B cell (primary cell): ENCODE results near the gene STK11. TPM values are rescaled to one million over a fixed set of nuclear protein-coding genes. Genes with fewer than 3 reads are reported as not detected.

Experiments
- ATAC-seq: fragments of 200-7000 bp; cut with Tn5 transposase; one replicate; pipeline ENCODE4 v1.10.0; 2021; ENCODE audit warnings: low read depth, mild to moderate bottlenecking, moderate number of reproducible peaks, moderate library complexity
- CTCF ChIA-PET: fragments of 350-600 bp; sonication (Branson Sonifier 250); formaldehyde crosslinking; loops from one replicate; lab custom pipeline; 2021; ENCODE audit warnings: antibody characterized with exemption, inconsistent platforms; lab: Charles Lee
- POLR2A ChIA-PET: fragments of 350-600 bp; sonication (Branson Sonifier 250); formaldehyde crosslinking; loops from one replicate; lab custom pipeline; 2021; ENCODE audit warnings: antibody characterized with exemption; lab: Charles Lee
- DNase-seq: peaks from one replicate; pipeline ENCODE4 v3.0.0; 2013
- H2AFZ ChIP-seq: 2 replicates; pipeline ENCODE4 v1.6.1; 2012; ENCODE audit warnings: mild to moderate bottlenecking, low read depth, low read length; ENCODE audit not compliant: insufficient read depth, poor library complexity, severe bottlenecking
- H3K27ac ChIP-seq, 2 donors: 1 replicate in 1 of 2; 2 replicates in 1 of 2; pipeline ENCODE4 v1.5.1; 2012 to 2013; ENCODE audit warnings: low read length in 2 of 2, mild to moderate bottlenecking in 2 of 2, moderate library complexity in 1 of 2
- H3K27me3 ChIP-seq, 4 experiments: fragments of 200-600 bp in 1 of 4; sonication (generic) in 1 of 4; replicated peaks in 1 of 4; 1 replicate in 2 of 4; 2 replicates in 2 of 4; pipeline versions ENCODE4 v1.6.1 to v1.7.0; 2013 to 2016; ENCODE audit warnings: low read length in 3 of 4, mild to moderate bottlenecking in 2 of 4, mixed read lengths in 1 of 4, moderate library complexity in 1 of 4; ENCODE audit not compliant: insufficient read depth in 4 of 4, control insufficient read depth in 3 of 4; ENCODE audit errors: control extremely low read depth in 1 of 4
- H3K36me3 ChIP-seq, 2 experiments: replicated peaks in 1 of 2; 1 replicate in 1 of 2; 2 replicates in 1 of 2; pipeline versions ENCODE4 v1.6.1 to v1.7.1; 2013; ENCODE audit warnings: low read length in 1 of 2; ENCODE audit not compliant: insufficient read depth in 2 of 2, control insufficient read depth in 1 of 2; ENCODE audit errors: control extremely low read depth in 1 of 2, extremely low read depth in 1 of 2
- H3K4me1 ChIP-seq, 2 donors: fragments of 200-600 bp in 1 of 2; sonication (generic) in 1 of 2; 1 replicate in 1 of 2; 2 replicates in 1 of 2; pipeline versions ENCODE4 v1.5.1 to v1.6.1; 2013 to 2017; ENCODE audit warnings: low read length in 2 of 2; ENCODE audit not compliant: control insufficient read depth in 2 of 2, insufficient read depth in 2 of 2
- H3K4me2 ChIP-seq: replicated peaks from 2 replicates; pipeline ENCODE3; 2012; ENCODE audit warnings: mild to moderate bottlenecking, low read depth, low read length; ENCODE audit not compliant: poor library complexity, severe bottlenecking
- H3K4me3 ChIP-seq, 5 experiments: fragments of 200-600 bp in 1 of 5; sonication (generic) in 1 of 5; 1 replicate in 3 of 5; 2 replicates in 2 of 5; pipeline versions ENCODE4 v1.5.1 to v1.7.0; 2011 to 2016; ENCODE audit warnings: low read length in 4 of 5, mild to moderate bottlenecking in 4 of 5, low read depth in 2 of 5, control low read depth in 1 of 5, moderate library complexity in 1 of 5; ENCODE audit not compliant: insufficient read depth in 1 of 5; ENCODE audit errors: control extremely low read depth in 1 of 5, extremely low read depth in 1 of 5
- H3K79me2 ChIP-seq: fragments of 200-600 bp; sonication (generic); one replicate; pipeline ENCODE4 v1.6.0; 2016; ENCODE audit warnings: low read length; ENCODE audit not compliant: control insufficient read depth, insufficient read depth
- H3K9ac ChIP-seq: fragments of 200-600 bp; sonication (generic); 2 replicates; pipeline ENCODE4 v1.6.1; 2017; ENCODE audit warnings: mild to moderate bottlenecking, low read length, moderate library complexity
- H3K9me3 ChIP-seq, 3 donors: one replicate each; pipeline versions ENCODE4 v1.6.1 to v1.7.1; 2013; ENCODE audit warnings: low read length in 2 of 3; ENCODE audit not compliant: control insufficient read depth in 2 of 3, insufficient read depth in 1 of 3; ENCODE audit errors: control extremely low read depth in 1 of 3
- H4K20me1 ChIP-seq: 2 replicates; pipeline ENCODE4 v1.6.0; 2012; ENCODE audit warnings: mild to moderate bottlenecking, low read length; ENCODE audit not compliant: insufficient read depth, control insufficient read depth, poor library complexity, severe bottlenecking
- H3K27ac Mint-ChIP-seq: one replicate; pipeline ENCODE4 v1.8.0; 2021; ENCODE audit warnings: mixed read lengths
- H3K27me3 Mint-ChIP-seq: one replicate; pipeline ENCODE4 v1.8.0; 2021; ENCODE audit warnings: mixed read lengths
- H3K4me1 Mint-ChIP-seq: one replicate; pipeline ENCODE4 v1.8.0; 2021; ENCODE audit warnings: mixed read lengths
- H3K4me3 Mint-ChIP-seq: one replicate; pipeline ENCODE4 v1.8.0; 2021; ENCODE audit warnings: mixed read lengths
- H3K9me3 Mint-ChIP-seq: one replicate; pipeline ENCODE4 v1.8.0; 2022; ENCODE audit warnings: mixed read lengths; ENCODE audit not compliant: insufficient read depth
- EZH2 ChIP-seq: IDR thresholded peaks from 2 replicates; pipeline ENCODE4 v1.6.1; 2012; ENCODE audit warnings: borderline replicate concordance, low read depth, mild to moderate bottlenecking, moderate library complexity, low read length; ENCODE audit not compliant: insufficient read depth, poor library complexity, severe bottlenecking
- WGBS: methylation state at CpG from one replicate; pipeline ENCODE4 v1.1.5; 2013; ENCODE audit warnings: missing lambda C conversion rate; ENCODE audit not compliant: insufficient coverage; 5-methylcytosine and 5-hydroxymethylcytosine counted together
- intact Hi-C: fragments of 100-400 bp; cut with micrococcal nuclease; formaldehyde crosslinking; loops from one replicate; pipeline ENCODE4 v1.10.0; 2022
- polyA plus RNA-seq: library from polyadenylated mRNA; depleted of rRNA; stranded (reverse); fragments of >200 nt; gene quantifications from 2 replicates; pipeline ENCODE4 v1.2.3, GENCODE V29; 2012
- total RNA-seq, 2 donors: library from RNA; stranded (reverse); fragments of 120-200 nt in 1 of 2; gene quantifications; 1 replicate in 1 of 2; 2 replicates in 1 of 2; pipeline versions ENCODE4 v1.2.3 to v1.2.4, GENCODE V29; 2013 to 2022
- TF ChIP-seq, protein P1 (sequence below): fragments of 200-600 bp; IDR thresholded peaks from one replicate; pipeline ENCODE4 v1.8.0; 2022; ENCODE audit warnings: antibody characterized with exemption, mild to moderate bottlenecking

Gene STK11
- total and polyA plus RNA-seq, 2 donors (not counting 1 experiment from before 2014, with no cell fraction given): 87.9 to 89.9 TPM

- Histone ChIP-seq H2AFZ (no peak overlapping the region), H3K4me3 (peak overlapping the region in 4 of 5 experiments; percentile 72 to 92 (median 88)), H3K9ac (peak overlapping the region; percentile 86), H3K79me2 (peaks cover 74% of the 10 kb centered on the region), H3K27me3 (no peaks in the 10 kb centered on the region), H3K9me3 (no peaks in the 10 kb centered on the region), H3K36me3 (peaks cover 0 to 50% of the 10 kb centered on the region in 2 experiments), H3K27ac (peak overlapping the region; percentile 89 to 94), H3K4me1 (peaks cover 42 to 71% of the 10 kb centered on the region in 2 donors), H3K4me2 (peak overlapping the region; percentile 98), H4K20me1 (peaks cover 69% of the 10 kb centered on the region)
- WGBS: 59% methylated on average over 20 of the region's 23 CpGs
- H3K27ac Mint-ChIP-seq: peak overlapping the region; percentile 92
- intact Hi-C loops: no loop called here
- H3K4me3 Mint-ChIP-seq: peak overlapping the region; percentile 79
- ChIA-PET POLR2A (interaction anchor here (0.8 to 10.7 kb wide), 8 partner anchors 9 to 216 kb away, joined by 3 to 305 read pairs (median 7); partner anchors contain the start of genes CIRBP and FAM174C), CTCF (interaction anchor here (0.8 to 5.8 kb wide), 4 partner anchors 9 to 21 kb away, joined by 3 to 113 read pairs (median 25); partner anchors contain the start of gene CIRBP)
- DNase-seq (no peak), ATAC-seq (no peak)
- H3K27me3 Mint-ChIP-seq: no peaks in the 10 kb centered on the region
- peaks cover 50% of the 10 kb centered on the region for H3K4me1 Mint-ChIP-seq
- no peaks in the 10 kb centered on the region for H3K9me3 Mint-ChIP-seq
- no peak for TF ChIP-seq EZH2
- TF ChIP-seq, protein P1, sequence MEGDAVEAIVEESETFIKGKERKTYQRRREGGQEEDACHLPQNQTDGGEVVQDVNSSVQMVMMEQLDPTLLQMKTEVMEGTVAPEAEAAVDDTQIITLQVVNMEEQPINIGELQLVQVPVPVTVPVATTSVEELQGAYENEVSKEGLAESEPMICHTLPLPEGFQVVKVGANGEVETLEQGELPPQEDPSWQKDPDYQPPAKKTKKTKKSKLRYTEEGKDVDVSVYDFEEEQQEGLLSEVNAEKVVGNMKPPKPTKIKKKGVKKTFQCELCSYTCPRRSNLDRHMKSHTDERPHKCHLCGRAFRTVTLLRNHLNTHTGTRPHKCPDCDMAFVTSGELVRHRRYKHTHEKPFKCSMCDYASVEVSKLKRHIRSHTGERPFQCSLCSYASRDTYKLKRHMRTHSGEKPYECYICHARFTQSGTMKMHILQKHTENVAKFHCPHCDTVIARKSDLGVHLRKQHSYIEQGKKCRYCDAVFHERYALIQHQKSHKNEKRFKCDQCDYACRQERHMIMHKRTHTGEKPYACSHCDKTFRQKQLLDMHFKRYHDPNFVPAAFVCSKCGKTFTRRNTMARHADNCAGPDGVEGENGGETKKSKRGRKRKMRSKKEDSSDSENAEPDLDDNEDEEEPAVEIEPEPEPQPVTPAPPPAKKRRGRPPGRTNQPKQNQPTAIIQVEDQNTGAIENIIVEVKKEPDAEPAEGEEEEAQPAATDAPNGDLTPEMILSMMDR: no peak
Measured at GRCh38 chr19:1253514-1254080, 48.0 kb downstream of the STK11 start.

DNA sequence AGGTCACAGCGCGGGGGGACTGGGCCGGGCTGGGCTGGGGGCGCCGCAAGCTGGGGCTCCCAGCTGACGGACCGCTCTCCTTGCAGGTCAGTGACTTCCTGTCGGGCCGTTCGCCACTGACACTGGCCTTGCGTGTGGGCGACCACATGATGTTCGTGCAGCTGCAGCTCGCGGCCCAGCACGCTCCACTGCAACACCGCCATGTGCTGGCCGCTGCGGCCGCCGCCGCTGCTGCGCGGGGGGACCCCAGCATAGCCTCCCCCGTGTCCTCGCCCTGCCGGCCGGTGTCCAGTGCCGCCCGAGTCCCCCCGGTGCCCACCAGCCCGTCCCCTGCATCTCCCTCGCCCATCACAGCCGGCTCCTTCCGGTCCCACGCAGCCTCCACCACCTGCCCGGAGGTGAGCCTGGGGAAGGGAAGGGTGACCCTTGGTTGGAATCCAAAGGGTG is 48.5 kb downstream of the STK11 start:
- Histone ChIP-seq H3K4me2 (peak overlapping the region; percentile 98), H3K9ac (no peak overlapping the region), H3K36me3 (peaks cover 0 to 50% of the 10 kb centered on the region in 2 experiments), H3K79me2 (peaks cover 74% of the 10 kb centered on the region), H3K27me3 (no peaks in the 10 kb centered on the region), H3K27ac (peak overlapping the region in 1 of 2 donors; percentile 94), H3K4me3 (no peak overlapping the region), H3K4me1 (peaks cover 42 to 76% of the 10 kb centered on the region in 2 donors), H3K9me3 (no peaks in the 10 kb centered on the region), H2AFZ (no peak overlapping the region), H4K20me1 (peaks cover 69% of the 10 kb centered on the region)
- ChIA-PET CTCF (interaction anchor here (3.8 to 5.8 kb wide), 2 partner anchors 10 kb away, joined by 42 to 113 read pairs; no protein-coding TSS in a partner anchor), POLR2A (interaction anchor here (2.8 to 10.7 kb wide), 2 partner anchors 9 to 11 kb away, joined by 23 to 305 read pairs; partner anchors contain the start of gene CIRBP)
- ATAC-seq: no peak
- H3K27ac Mint-ChIP-seq: peak overlapping the region; percentile 78
- WGBS: 83% methylated on average over 22 of the region's 37 CpGs
- no peak for TF ChIP-seq EZH2
- TF ChIP-seq, protein P1: no peak
- H3K4me3 Mint-ChIP-seq: peak overlapping the region; percentile 52
- H3K4me1 Mint-ChIP-seq: peaks cover 55% of the 10 kb centered on the region
- no peak for DNase-seq
- no peaks in the 10 kb centered on the region for H3K9me3 Mint-ChIP-seq
- intact Hi-C loops: no loop called here
- H3K27me3 Mint-ChIP-seq: no peaks in the 10 kb centered on the region
